Spleen (tissue), 7 donors: ENCODE data around the gene THSD4.

ENCODE experiments used
- POLR2A ChIP-seq, 3 donors: fragments of 450-650 bp; IDR thresholded peaks; one replicate each; pipeline ENCODE4 v1.5.1; 2017; ENCODE audit warnings: antibody characterized with exemption in 3 of 3, mild to moderate bottlenecking in 1 of 3
- TF ChIP-seq, protein P1 (sequence below), 11 experiments: fragments of 200-600 bp in 7 of 11; fragments of 450-650 bp in 4 of 11; sonication (generic) in 4 of 11; IDR thresholded peaks in 8 of 11; conservative IDR thresholded peaks in 3 of 11; 1 replicate in 7 of 11; 2 replicates in 4 of 11; pipeline versions ENCODE4 v1.4.0 to v1.8.0; 2016 to 2021; ENCODE audit warnings: antibody characterized with exemption in 11 of 11, inconsistent platforms in 4 of 11, mild to moderate bottlenecking in 1 of 11
- donor health status: DM: no; HTN: no; CAD: no; lungs with moderate emphysema.
- donor health status: DM: no; HTN: no; CAD: no.
- donor health status: DM: no; HTN: no; CAD: no.

DNA sequence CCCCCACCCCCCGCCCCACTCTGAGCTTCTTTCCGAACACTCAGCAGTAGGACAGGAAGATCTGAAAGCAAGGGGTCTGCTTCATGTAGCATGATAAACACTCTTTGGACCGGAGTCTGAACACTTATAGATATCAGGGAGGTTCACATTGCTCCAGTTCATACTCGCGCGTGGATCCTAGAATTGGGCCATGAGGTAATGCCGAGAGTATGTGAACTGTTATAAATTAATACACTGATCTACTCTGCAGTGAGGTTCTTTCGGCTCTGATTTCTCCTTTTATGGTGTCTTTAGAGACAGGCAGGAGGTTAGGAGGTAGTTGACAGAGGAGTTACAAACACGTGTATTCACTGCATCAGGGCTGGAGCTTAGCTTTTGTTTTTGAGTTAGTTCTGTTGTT, 223.0 kb downstream of the THSD4 start:
- TF ChIP-seq, protein P1, sequence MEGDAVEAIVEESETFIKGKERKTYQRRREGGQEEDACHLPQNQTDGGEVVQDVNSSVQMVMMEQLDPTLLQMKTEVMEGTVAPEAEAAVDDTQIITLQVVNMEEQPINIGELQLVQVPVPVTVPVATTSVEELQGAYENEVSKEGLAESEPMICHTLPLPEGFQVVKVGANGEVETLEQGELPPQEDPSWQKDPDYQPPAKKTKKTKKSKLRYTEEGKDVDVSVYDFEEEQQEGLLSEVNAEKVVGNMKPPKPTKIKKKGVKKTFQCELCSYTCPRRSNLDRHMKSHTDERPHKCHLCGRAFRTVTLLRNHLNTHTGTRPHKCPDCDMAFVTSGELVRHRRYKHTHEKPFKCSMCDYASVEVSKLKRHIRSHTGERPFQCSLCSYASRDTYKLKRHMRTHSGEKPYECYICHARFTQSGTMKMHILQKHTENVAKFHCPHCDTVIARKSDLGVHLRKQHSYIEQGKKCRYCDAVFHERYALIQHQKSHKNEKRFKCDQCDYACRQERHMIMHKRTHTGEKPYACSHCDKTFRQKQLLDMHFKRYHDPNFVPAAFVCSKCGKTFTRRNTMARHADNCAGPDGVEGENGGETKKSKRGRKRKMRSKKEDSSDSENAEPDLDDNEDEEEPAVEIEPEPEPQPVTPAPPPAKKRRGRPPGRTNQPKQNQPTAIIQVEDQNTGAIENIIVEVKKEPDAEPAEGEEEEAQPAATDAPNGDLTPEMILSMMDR (IDR thresholded peaks at IDR 0.05 in 8 of 11, conservative IDR thresholded peaks at IDR 0.05 in 3 of 11), result no peak
- TF ChIP-seq POLR2A (IDR thresholded peaks at IDR 0.05), result no peak
